Psoas muscle (tissue), 8 donors: ENCODE measurements around the gene IFNA8. TPM values are rescaled to one million over a fixed set of nuclear protein-coding genes. Genes with fewer than 3 reads are reported as not detected.
A peak's percentile ranks its signal among the peaks of the same experiment; 100 is the strongest.

Source experiments
- ATAC-seq, 4 donors: fragments of 200-7000 bp; cut with Tn5 transposase; one replicate each; pipeline ENCODE4 v1.9.1; 2020; ENCODE audit warnings: moderate library complexity in 3 of 4, mild to moderate bottlenecking in 2 of 4
- DNase-seq, 2 donors: peaks; one replicate each; pipeline ENCODE4 v3.0.0-alpha.2; 2020
- H3K27ac ChIP-seq: fragments of 200-600 bp; one replicate; pipeline ENCODE4 v1.8.0; 2022
- H3K27me3 ChIP-seq, 3 donors: fragments of 200-600 bp in 1 of 3; one replicate each; pipeline versions ENCODE4 v1.6.1 to v1.8.0; 2013 to 2022; ENCODE audit warnings: low read length in 2 of 3, mild to moderate bottlenecking in 2 of 3, moderate library complexity in 1 of 3; ENCODE audit not compliant: insufficient read depth in 3 of 3
- H3K36me3 ChIP-seq, 2 donors: fragments of 200-600 bp in 1 of 2; one replicate each; pipeline versions ENCODE4 v1.6.1 to v1.8.0; 2013 to 2022; ENCODE audit warnings: low read depth in 1 of 2, mild to moderate bottlenecking in 1 of 2, moderate library complexity in 1 of 2; ENCODE audit not compliant: insufficient read depth in 1 of 2
- H3K4me1 ChIP-seq: fragments of 200-600 bp; one replicate; pipeline ENCODE4 v1.8.0; 2022
- H3K4me3 ChIP-seq: fragments of 200-600 bp; one replicate; pipeline ENCODE4 v1.8.0; 2022; ENCODE audit warnings: mild to moderate bottlenecking
- H3K9me3 ChIP-seq: fragments of 200-600 bp; one replicate; pipeline ENCODE4 v1.8.0; 2022
- CTCF ChIP-seq: fragments of 200-600 bp; IDR thresholded peaks from one replicate; pipeline ENCODE4 v1.8.0; 2022; ENCODE audit warnings: antibody characterized with exemption
- WGBS, 3 donors: extraction: QIAGEN DNeasy Blood & Tissue Kit; methylation state at CpG; one replicate each; pipeline versions ENCODE4 v1.1.6 to v1.1.7; 2013; 5-methylcytosine and 5-hydroxymethylcytosine counted together
- intact Hi-C, 2 donors: fragments of 100-400 bp; cut with DNase I; formaldehyde crosslinking; loops; one replicate each; pipeline versions ENCODE4 v1.11.0 to v1.14.2; 2022
- polyA plus RNA-seq, 3 donors: library from polyadenylated mRNA; stranded (reverse); fragments of 200-250 nt; gene quantifications; one replicate each; pipeline ENCODE4 v1.2.3, GENCODE V29; 2013
- total RNA-seq, 4 donors: library from RNA; stranded (reverse); fragmentation: NEBNext Ultra II Directional in 2 of 4; extraction: Animal tissue kit (Norgen Biotek cat#: 25700) in 2 of 4; gene quantifications; one replicate each; pipeline versions ENCODE4 v1.2.1 to v1.2.4, GENCODE V29; 2021 to 2023
- donor health status: healthy with polysubstance abuse.
- donor health status: DM: no; HTN: no; CAD: no; lungs with moderate emphysema.
- donor health status: Bipolar disorder and iron deficiency.
- donor health status: healthy.
- donor health status: DM: yes; HTN: yes; CAD: no.
- donor health status: DM: no; HTN: no; CAD: no.
- donor health status: DM: no; HTN: no; CAD: no.
- donor health status: DM: yes; HTN: yes; CAD: no.

IFNA8 gene
- total and polyA plus RNA-seq, 7 donors, result not detected

- no peak overlapping the region for H3K27ac ChIP-seq
- ATAC-seq (no peak), DNase-seq (no peak)
- no peak for TF ChIP-seq CTCF
- peaks cover 2 to 28% (median 4%) of the 10 kb centered on the region in 3 donors for H3K27me3 ChIP-seq
- no peak overlapping the region for H3K4me3 ChIP-seq
- no peaks in the 10 kb centered on the region for H3K4me1 ChIP-seq
- WGBS, 3 donors, result 40 to 49% (median 42%) methylated on average over 5 of the region's 5 CpGs
- no peaks in the 10 kb centered on the region for H3K9me3 ChIP-seq
- H3K36me3 ChIP-seq, result no peaks in the 10 kb centered on the region
- intact Hi-C loops, result loop anchor here in 1 of 2 donors (10.0 kb wide), 1 partner anchor 63 kb away; the partner anchor contains the start of gene IFNA1
These were observed 27.2 kb upstream of the IFNA8 start for GRCh38 chr9:21381448-21382339.

DNA sequence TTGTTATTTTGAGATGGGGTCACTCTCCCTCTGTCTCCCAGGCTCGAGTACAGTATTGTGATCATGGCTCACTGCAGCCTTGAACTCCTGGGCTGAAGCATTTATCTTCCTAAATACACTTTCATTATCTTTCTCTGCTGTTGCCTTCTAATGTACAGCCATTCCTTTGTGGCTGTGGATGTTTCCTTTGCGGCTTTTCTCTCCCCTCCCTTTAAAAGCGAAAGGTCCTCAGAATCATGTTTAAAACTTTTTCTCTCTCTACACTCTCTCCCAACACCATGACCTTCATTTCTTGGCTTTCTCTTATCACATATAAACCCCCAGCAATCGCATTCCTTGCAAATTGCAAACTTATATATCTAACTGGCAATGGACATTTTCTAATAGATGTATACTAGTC, 25.3 kb upstream of the IFNA8 start:
- ATAC-seq (no peak), DNase-seq (no peak)
- Histone ChIP-seq H3K27ac (no peak overlapping the region), H3K4me3 (no peak overlapping the region), H3K27me3 (peaks cover 2 to 25% (median 8%) of the 10 kb centered on the region in 3 donors), H3K36me3 (no peaks in the 10 kb centered on the region), H3K9me3 (no peaks in the 10 kb centered on the region), H3K4me1 (no peaks in the 10 kb centered on the region)
- no peak for TF ChIP-seq CTCF
- intact Hi-C loops, result loop anchor here in 1 of 2 donors (10.0 kb wide), 1 partner anchor 61 kb away; the partner anchor contains the start of gene IFNA1
- WGBS, 3 donors, result 71 to 78% (median 76%) methylated on average over 4 of the region's 4 CpGs

DNA sequence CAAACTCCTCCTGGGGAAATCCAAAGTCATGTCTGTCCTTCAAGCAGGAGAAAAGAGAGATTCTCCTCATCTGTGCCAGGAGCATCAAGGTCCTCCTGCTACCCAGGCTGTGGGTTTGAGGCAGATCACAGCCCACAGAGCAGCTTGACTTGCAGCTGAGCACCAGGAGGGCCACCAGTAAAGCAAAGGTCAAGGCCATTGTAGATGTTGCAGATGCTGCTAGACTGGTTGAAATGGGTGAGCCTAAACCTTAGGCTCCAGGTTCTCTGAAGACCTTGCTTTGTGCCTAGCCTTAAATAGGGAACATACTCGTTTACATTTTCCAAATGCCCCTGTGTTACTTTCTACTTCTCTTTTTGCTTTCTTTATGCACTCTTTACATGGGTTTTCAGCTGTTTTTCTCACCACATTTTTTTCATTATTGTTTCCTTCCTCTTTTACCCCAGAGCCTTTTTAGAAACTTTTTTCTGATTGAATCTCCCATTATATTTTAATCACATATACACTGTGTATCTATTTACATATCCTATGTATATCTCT, 23.7 kb upstream of the IFNA8 start, which contains the start of gene IFNA2:
Gene IFNA2, minus strand, starts transcription at position 268 of the 540 bp plus-strand sequence. Its CDS starts 69 bp downstream, at position 199.
- no peaks in the 10 kb centered on the region for H3K36me3 ChIP-seq
- H3K4me1 ChIP-seq, result no peaks in the 10 kb centered on the region
- intact Hi-C loops, result loop anchor here in 1 of 2 donors (10.0 kb wide), 1 partner anchor 60 kb away; the partner anchor contains the start of gene IFNA1
- ATAC-seq (no peak), DNase-seq (peak in 1 of 2 donors; percentile 35)
- TF ChIP-seq CTCF, result no peak
- H3K27ac ChIP-seq, result no peak within 1 kb of the TSS
- 39 to 50% (median 48%) methylated on average over 1 of the region's 1 CpG for WGBS, 3 donors
- no peak within 1 kb of the TSS for H3K4me3 ChIP-seq
- H3K9me3 ChIP-seq, result no peaks in the 10 kb centered on the region
- H3K27me3 ChIP-seq, result peaks cover 2 to 26% (median 8%) of the 10 kb centered on the region in 3 donors

- WGBS, 3 donors, result 75 to 87% (median 80%) methylated on average over 6 of the region's 6 CpGs
- TF ChIP-seq CTCF, result no peak
- no peaks in the 10 kb centered on the region for H3K36me3 ChIP-seq
- no peak overlapping the region for H3K4me3 ChIP-seq
- no peaks in the 10 kb centered on the region for H3K9me3 ChIP-seq
- ATAC-seq (no peak), DNase-seq (no peak)
- intact Hi-C loops, result loop anchor here in 1 of 2 donors (5.0 kb wide), 1 partner anchor 45 kb away; no protein-coding TSS in a partner anchor
- no peaks in the 10 kb centered on the region for H3K4me1 ChIP-seq
- H3K27me3 ChIP-seq, result peaks cover 0 to 22% (median 4%) of the 10 kb centered on the region in 3 donors
- no peak overlapping the region for H3K27ac ChIP-seq
These were observed 16.6 kb upstream of the IFNA8 start for GRCh38 chr9:21392270-21392669.
